Left lung (tissue), 10 donors: ENCODE measurements around the gene LRP5. TPM values are rescaled to one million over a fixed set of nuclear protein-coding genes. Genes with fewer than 3 reads are reported as not detected.

Experiments used
- ATAC-seq: fragments of 200-7000 bp; cut with Tn5 transposase; one replicate; pipeline ENCODE4 v1.9.1; 2020; ENCODE audit warnings: moderate library complexity
- DNase-seq, 4 donors: peaks; one replicate each; pipeline ENCODE4 v3.0.0-alpha.2; 2013 to 2020
- H3K27ac ChIP-seq, 2 donors: fragments of 200-600 bp; sonication (generic) in 1 of 2; one replicate each; pipeline versions ENCODE4 v1.5.0 to v1.8.0; 2020 to 2021
- H3K27me3 ChIP-seq, 2 donors: fragments of 200-600 bp; sonication (generic) in 1 of 2; one replicate each; pipeline versions ENCODE4 v1.5.0 to v1.8.0; 2020 to 2021
- H3K36me3 ChIP-seq, 2 donors: fragments of 200-600 bp; sonication (generic) in 1 of 2; one replicate each; pipeline versions ENCODE4 v1.5.0 to v1.8.0; 2020 to 2021
- H3K4me1 ChIP-seq, 2 donors: fragments of 200-600 bp; one replicate each; pipeline ENCODE4 v1.8.0; 2021
- H3K4me3 ChIP-seq, 2 donors: fragments of 200-600 bp; sonication (generic) in 1 of 2; one replicate each; pipeline versions ENCODE4 v1.5.0 to v1.8.0; 2020 to 2021; ENCODE audit warnings: mild to moderate bottlenecking in 1 of 2
- H3K9me3 ChIP-seq, 2 donors: fragments of 200-600 bp; sonication (generic) in 1 of 2; one replicate each; pipeline versions ENCODE4 v1.5.0 to v1.8.0; 2020 to 2021
- CTCF ChIP-seq, 2 donors: fragments of 200-600 bp; sonication (generic) in 1 of 2; IDR thresholded peaks; one replicate each; pipeline versions ENCODE4 v1.5.0 to v1.8.0; 2021; ENCODE audit warnings: antibody characterized with exemption in 2 of 2
- intact Hi-C, 2 donors: fragments of 100-400 bp; cut with DNase I; formaldehyde crosslinking; loops; one replicate each; pipeline versions ENCODE4 v1.11.2 to v1.14.2; 2022
- polyA plus RNA-seq, 6 donors: library from polyadenylated mRNA; unstranded; fragments of 120-200 nt; gene quantifications; one replicate each; pipeline ENCODE4 v1.2.1, GENCODE V29; 2013; ENCODE audit not compliant: insufficient read length in 6 of 6
- total RNA-seq, 2 donors: library from RNA; stranded (reverse); fragmentation: NEBNext Ultra II Directional; extraction: Animal tissue kit (Norgen Biotek cat#: 25700); gene quantifications; one replicate each; pipeline ENCODE4 v1.2.1, GENCODE V29; 2021
- donor health status: DM: no; HTN: yes; CAD: no.
- donor health status: DM: no; HTN: no; CAD: no.

The LRP5 gene
- total and polyA plus RNA-seq, 8 donors: 48.9 to 71.9 (median 57.4) TPM

- Histone ChIP-seq H3K4me3 (peak overlapping the region; percentile 66 to 91), H3K27me3 (no peaks in the 10 kb centered on the region), H3K9me3 (no peaks in the 10 kb centered on the region), H3K27ac (peak overlapping the region; percentile 94 to 95), H3K4me1 (peaks cover 13 to 40% of the 10 kb centered on the region in 2 donors), H3K36me3 (no peaks in the 10 kb centered on the region)
- intact Hi-C loops: no loop called here
- TF ChIP-seq CTCF (IDR thresholded peaks at IDR 0.05): peak in 1 of 2 donors; percentile 1
- ATAC-seq (peak; percentile 94), DNase-seq (peak; percentile 95 to 100 (median 98))
These were observed 147.7 kb downstream of the LRP5 start for GRCh38 chr11:68459886-68460740.

- ATAC-seq (peak; percentile 59), DNase-seq (peak in 2 of 4 donors; percentile 61 to 94)
- Histone ChIP-seq H3K27me3 (no peaks in the 10 kb centered on the region), H3K9me3 (no peaks in the 10 kb centered on the region), H3K36me3 (no peaks in the 10 kb centered on the region), H3K4me1 (peaks cover 19 to 48% of the 10 kb centered on the region in 2 donors), H3K4me3 (peak within 1 kb of the TSS; percentile 66 to 91), H3K27ac (peak within 1 kb of the TSS; percentile 94 to 95)
- TF ChIP-seq CTCF (IDR thresholded peaks at IDR 0.05): no peak
- intact Hi-C loops: no loop called here
These were observed 148.6 kb downstream of the LRP5 start, which contains the start of gene PPP6R3 for GRCh38 chr11:68460741-68461574. Gene PPP6R3 (plus strand): TSS chr11:68460752. CDS start chr11:68537665, 76,913 bp downstream.

GRCh38 chr11:68461575-68461917 is 149.2 kb downstream of the LRP5 start:
- Histone ChIP-seq H3K36me3 (no peaks in the 10 kb centered on the region), H3K4me3 (peak overlapping the region; percentile 66 to 91), H3K4me1 (peaks cover 19 to 54% of the 10 kb centered on the region in 2 donors), H3K27ac (peak overlapping the region in 1 of 2 donors; percentile 94), H3K9me3 (no peaks in the 10 kb centered on the region), H3K27me3 (no peaks in the 10 kb centered on the region)
- DNase-seq: no peak
- no peak for TF ChIP-seq CTCF (IDR thresholded peaks at IDR 0.05)
- intact Hi-C loops: no loop called here
- no peak for ATAC-seq

GRCh38 chr11:68463714-68464113 is 151.3 kb downstream of the LRP5 start:
- H3K4me1 ChIP-seq: peaks cover 19 to 75% of the 10 kb centered on the region in 2 donors
- H3K27me3 ChIP-seq: no peaks in the 10 kb centered on the region
- TF ChIP-seq CTCF (IDR thresholded peaks at IDR 0.05): no peak

More at GRCh38 chr11:68463714-68464113, 151.3 kb downstream of the LRP5 start:
- Histone ChIP-seq H3K27ac (no peak overlapping the region), H3K4me3 (no peak overlapping the region), H3K36me3 (no peaks in the 10 kb centered on the region), H3K9me3 (no peaks in the 10 kb centered on the region)
- ATAC-seq (no peak), DNase-seq (no peak)
- intact Hi-C loops: no loop called here
